ENCODE results near the gene ITGB5. TPM values are rescaled to one million over a fixed set of nuclear protein-coding genes. Genes with fewer than 3 reads are reported as not detected.

Gene ITGB5
- total and polyA plus RNA-seq, 2 donors (not counting 3 experiments of a cell fraction or from before 2014, with no cell fraction given) = 144 to 170 TPM

DNA sequence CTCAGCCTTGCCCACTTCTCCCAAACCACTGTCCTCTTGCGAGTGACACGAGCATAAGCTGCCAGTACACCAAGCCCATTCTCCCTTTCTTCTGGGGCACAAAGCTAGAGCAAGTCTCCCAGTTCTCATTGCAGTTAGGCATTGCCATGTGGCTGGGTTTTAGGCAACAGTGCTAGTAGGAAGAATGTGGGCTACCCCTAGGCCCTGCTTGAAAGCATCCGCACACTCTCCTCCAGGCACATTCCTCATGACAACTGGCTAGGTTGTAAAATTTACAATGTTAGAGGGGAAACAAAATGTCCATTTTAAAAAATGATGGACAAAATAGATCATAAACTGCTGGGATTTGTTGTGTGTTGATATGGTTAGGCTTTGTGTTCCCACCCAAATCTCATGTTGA, 19.7 kb downstream of the ITGB5 start:
- no peak overlapping the region for H3K27ac ChIP-seq (ENCODE audit: insufficient read depth, low read depth, low read length)
- dilution Hi-C loops (cut with MboI; ENCODE audit: extremely low pct_ligation_motif_present, low sequenced_read_pairs) (no loop called here), intact Hi-C loops (cut with micrococcal nuclease) (no loop called here)
- no peaks in the 10 kb centered on the region for H4K20me1 ChIP-seq (replicated peaks; ENCODE audit: control insufficient read depth, extremely low read depth, insufficient read depth, low read length)
- no peak overlapping the region for H3K4me2 ChIP-seq (ENCODE audit: insufficient read depth, low read length)
- H3K4me1 ChIP-seq (ENCODE audit: control insufficient read depth, extremely low read depth, insufficient read depth, low read length) = no peaks in the 10 kb centered on the region
- ChIA-PET CTCF (no interaction called here), POLR2A (no interaction called here)
- no peaks in the 10 kb centered on the region for H3K9me3 ChIP-seq (replicated peaks; ENCODE audit: control insufficient read depth, insufficient read depth, low read length)
- FAIRE-seq (no peak), DNase-seq (ENCODE audit: low read depth, low spot score) (no peak)
- no TSS peak for BruUV-seq (replicated peaks)
- no peaks in the 10 kb centered on the region for H3K36me3 ChIP-seq (ENCODE audit: control insufficient read depth in 2 of 2, extremely low read depth in 1 of 2, insufficient read depth in 2 of 2, low read length in 2 of 2)
- H3K79me2 ChIP-seq (ENCODE audit: control insufficient read depth, insufficient read depth, low read length) = no peaks in the 10 kb centered on the region
- H3K27me3 ChIP-seq (ENCODE audit: control insufficient read depth in 2 of 2, insufficient read depth in 2 of 2, low read length in 2 of 2) = no peaks in the 10 kb centered on the region
- no peak overlapping the region for H2AFZ ChIP-seq (ENCODE audit: low read depth, low read length)
- H3K9ac ChIP-seq (replicated peaks; ENCODE audit: extremely low read depth, insufficient read depth, low read length) = no peak overlapping the region
- H3K9me1 ChIP-seq (replicated peaks; ENCODE audit: control insufficient read depth, extremely low read depth, insufficient read depth, low read length) = no peaks in the 10 kb centered on the region
- TF ChIP-seq MYC (IDR thresholded peaks at IDR 0.05; ENCODE audit: low read depth, low read length) (no peak), POLR2AphosphoS5 (IDR thresholded peaks at IDR 0.05; ENCODE audit: insufficient read depth, low read depth, low read length) (no peak), GATA2 (IDR thresholded peaks at IDR 0.05; ENCODE audit: insufficient read depth, insufficient read length, low read depth, low read length) (no peak), FOS (IDR thresholded peaks at IDR 0.05; ENCODE audit: borderline replicate concordance, insufficient read depth, low read length) (no peak), POLR2A (IDR thresholded peaks at IDR 0.05; ENCODE audit: low read depth, low read length) (no peak), JUN (IDR thresholded peaks at IDR 0.05; ENCODE audit: borderline replicate concordance, insufficient read depth, insufficient read length, low read depth) (no peak), EZH2 (IDR thresholded peaks at IDR 0.05; ENCODE audit: borderline replicate concordance, low read depth, low read length, severe bottlenecking) (no peak)
- TF ChIP-seq, protein P1, sequence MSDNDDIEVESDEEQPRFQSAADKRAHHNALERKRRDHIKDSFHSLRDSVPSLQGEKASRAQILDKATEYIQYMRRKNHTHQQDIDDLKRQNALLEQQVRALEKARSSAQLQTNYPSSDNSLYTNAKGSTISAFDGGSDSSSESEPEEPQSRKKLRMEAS (IDR thresholded peaks at IDR 0.05; ENCODE audit: insufficient read depth, insufficient read length) = no peak
- TF ChIP-seq, protein P2, sequence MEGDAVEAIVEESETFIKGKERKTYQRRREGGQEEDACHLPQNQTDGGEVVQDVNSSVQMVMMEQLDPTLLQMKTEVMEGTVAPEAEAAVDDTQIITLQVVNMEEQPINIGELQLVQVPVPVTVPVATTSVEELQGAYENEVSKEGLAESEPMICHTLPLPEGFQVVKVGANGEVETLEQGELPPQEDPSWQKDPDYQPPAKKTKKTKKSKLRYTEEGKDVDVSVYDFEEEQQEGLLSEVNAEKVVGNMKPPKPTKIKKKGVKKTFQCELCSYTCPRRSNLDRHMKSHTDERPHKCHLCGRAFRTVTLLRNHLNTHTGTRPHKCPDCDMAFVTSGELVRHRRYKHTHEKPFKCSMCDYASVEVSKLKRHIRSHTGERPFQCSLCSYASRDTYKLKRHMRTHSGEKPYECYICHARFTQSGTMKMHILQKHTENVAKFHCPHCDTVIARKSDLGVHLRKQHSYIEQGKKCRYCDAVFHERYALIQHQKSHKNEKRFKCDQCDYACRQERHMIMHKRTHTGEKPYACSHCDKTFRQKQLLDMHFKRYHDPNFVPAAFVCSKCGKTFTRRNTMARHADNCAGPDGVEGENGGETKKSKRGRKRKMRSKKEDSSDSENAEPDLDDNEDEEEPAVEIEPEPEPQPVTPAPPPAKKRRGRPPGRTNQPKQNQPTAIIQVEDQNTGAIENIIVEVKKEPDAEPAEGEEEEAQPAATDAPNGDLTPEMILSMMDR (IDR thresholded peaks at IDR 0.05; ENCODE audit: extremely low read depth in 1 of 2, insufficient read depth in 1 of 2, low read depth in 1 of 2, low read length in 2 of 2) = no peak
- no peak overlapping the region for H3K4me3 ChIP-seq (replicated peaks in 1 of 3; ENCODE audit: insufficient read depth in 1 of 3, low read depth in 1 of 3, low read length in 3 of 3)

Data from endothelial cell of umbilical vein (primary cell).